Stomach (tissue), 4 donors: ENCODE data around the gene ATP12A.

Experiments used
- EP300 ChIP-seq: sonication (generic); formaldehyde crosslinking; IDR thresholded peaks from one replicate; pipeline ENCODE4 v1.6.1; 2017; ENCODE audit warnings: antibody characterized with exemption
- POLR2A ChIP-seq, 4 donors: fragments of 450-650 bp; IDR thresholded peaks; one replicate each; pipeline ENCODE4 v1.6.1; 2016; ENCODE audit warnings: antibody characterized with exemption in 4 of 4, control low read depth in 2 of 4, mild to moderate bottlenecking in 1 of 4, moderate library complexity in 1 of 4
- POLR2AphosphoS5 ChIP-seq, 3 donors: sonication (generic); formaldehyde crosslinking; IDR thresholded peaks; one replicate each; pipeline ENCODE4 v1.6.1; 2016; ENCODE audit warnings: antibody characterized with exemption in 3 of 3
- TF ChIP-seq, protein P1 (sequence below), 7 experiments: fragments of 450-650 bp in 4 of 7; fragments of 200-600 bp in 3 of 7; sonication (generic) in 3 of 7; IDR thresholded peaks; one replicate each; pipeline ENCODE4 v1.5.1; 2016 to 2019; ENCODE audit warnings: antibody characterized with exemption in 7 of 7, control low read depth in 2 of 7, mild to moderate bottlenecking in 1 of 7

GRCh38 chr13:24678151-24678550 is 2.1 kb upstream of the ATP12A start:
- TF ChIP-seq POLR2AphosphoS5 (IDR thresholded peaks at IDR 0.05) (no peak), POLR2A (IDR thresholded peaks at IDR 0.05) (no peak), EP300 (no peak)
- TF ChIP-seq, protein P1, sequence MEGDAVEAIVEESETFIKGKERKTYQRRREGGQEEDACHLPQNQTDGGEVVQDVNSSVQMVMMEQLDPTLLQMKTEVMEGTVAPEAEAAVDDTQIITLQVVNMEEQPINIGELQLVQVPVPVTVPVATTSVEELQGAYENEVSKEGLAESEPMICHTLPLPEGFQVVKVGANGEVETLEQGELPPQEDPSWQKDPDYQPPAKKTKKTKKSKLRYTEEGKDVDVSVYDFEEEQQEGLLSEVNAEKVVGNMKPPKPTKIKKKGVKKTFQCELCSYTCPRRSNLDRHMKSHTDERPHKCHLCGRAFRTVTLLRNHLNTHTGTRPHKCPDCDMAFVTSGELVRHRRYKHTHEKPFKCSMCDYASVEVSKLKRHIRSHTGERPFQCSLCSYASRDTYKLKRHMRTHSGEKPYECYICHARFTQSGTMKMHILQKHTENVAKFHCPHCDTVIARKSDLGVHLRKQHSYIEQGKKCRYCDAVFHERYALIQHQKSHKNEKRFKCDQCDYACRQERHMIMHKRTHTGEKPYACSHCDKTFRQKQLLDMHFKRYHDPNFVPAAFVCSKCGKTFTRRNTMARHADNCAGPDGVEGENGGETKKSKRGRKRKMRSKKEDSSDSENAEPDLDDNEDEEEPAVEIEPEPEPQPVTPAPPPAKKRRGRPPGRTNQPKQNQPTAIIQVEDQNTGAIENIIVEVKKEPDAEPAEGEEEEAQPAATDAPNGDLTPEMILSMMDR (IDR thresholded peaks at IDR 0.05) = no peak
